ENCODE data around the gene PHLPP2. TPM values are rescaled to one million over a fixed set of nuclear protein-coding genes. Genes with fewer than 3 reads are reported as not detected.

The PHLPP2 gene
- total RNA-seq, 2 donors from 2014 or later = 12.4 to 12.8 TPM

DNA sequence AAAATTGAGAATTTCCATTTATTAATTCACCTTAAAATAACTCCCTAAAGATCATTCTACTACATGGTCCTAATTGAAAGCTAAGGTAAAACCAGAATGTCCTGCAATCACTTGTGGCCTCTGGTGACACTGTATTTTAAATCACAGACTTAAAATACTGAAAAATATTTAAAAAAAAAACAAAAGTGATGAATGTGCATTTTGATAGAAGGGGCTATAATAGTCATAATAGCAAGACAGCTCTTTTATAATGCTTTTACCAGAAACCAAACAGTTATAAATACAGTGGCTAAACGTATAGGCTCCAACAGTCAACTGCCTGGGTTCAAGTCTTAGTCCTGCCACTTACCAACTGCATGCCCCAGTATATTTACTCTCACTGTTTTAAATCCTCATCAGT, 21.2 kb downstream of the PHLPP2 start:
- 96 to 100% methylated on average over 1 of the region's 1 CpG for WGBS, 2 experiments (ENCODE audit: insufficient coverage in 1 of 2, insufficient read length in 1 of 2)
- Histone ChIP-seq H3K9me3 (ENCODE audit: control insufficient read depth, low read length) (no peaks in the 10 kb centered on the region), H3K9ac (ENCODE audit: extremely low read depth, low read length, poor library complexity, severe bottlenecking) (no peak overlapping the region), H3K4me1 (ENCODE audit: control insufficient read depth, insufficient read depth, low read length) (peaks cover 4% of the 10 kb centered on the region), H3K27me3 (ENCODE audit: control insufficient read depth, insufficient read depth, low read length, poor library complexity, severe bottlenecking) (no peaks in the 10 kb centered on the region), H3K27ac (ENCODE audit: low read depth, low read length) (no peak overlapping the region), H3K36me3 (ENCODE audit: control insufficient read depth, insufficient read depth, low read length) (peaks cover 17% of the 10 kb centered on the region), H3K4me3 (ENCODE audit: low read length) (no peak overlapping the region)
- TF ChIP-seq, protein P1, sequence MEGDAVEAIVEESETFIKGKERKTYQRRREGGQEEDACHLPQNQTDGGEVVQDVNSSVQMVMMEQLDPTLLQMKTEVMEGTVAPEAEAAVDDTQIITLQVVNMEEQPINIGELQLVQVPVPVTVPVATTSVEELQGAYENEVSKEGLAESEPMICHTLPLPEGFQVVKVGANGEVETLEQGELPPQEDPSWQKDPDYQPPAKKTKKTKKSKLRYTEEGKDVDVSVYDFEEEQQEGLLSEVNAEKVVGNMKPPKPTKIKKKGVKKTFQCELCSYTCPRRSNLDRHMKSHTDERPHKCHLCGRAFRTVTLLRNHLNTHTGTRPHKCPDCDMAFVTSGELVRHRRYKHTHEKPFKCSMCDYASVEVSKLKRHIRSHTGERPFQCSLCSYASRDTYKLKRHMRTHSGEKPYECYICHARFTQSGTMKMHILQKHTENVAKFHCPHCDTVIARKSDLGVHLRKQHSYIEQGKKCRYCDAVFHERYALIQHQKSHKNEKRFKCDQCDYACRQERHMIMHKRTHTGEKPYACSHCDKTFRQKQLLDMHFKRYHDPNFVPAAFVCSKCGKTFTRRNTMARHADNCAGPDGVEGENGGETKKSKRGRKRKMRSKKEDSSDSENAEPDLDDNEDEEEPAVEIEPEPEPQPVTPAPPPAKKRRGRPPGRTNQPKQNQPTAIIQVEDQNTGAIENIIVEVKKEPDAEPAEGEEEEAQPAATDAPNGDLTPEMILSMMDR (conservative IDR thresholded peaks at IDR 0.05) = no peak
- Mint-ChIP-seq H3K27ac (no peak overlapping the region), H3K9me3 (no peaks in the 10 kb centered on the region), H3K4me3 (no peak overlapping the region), H3K4me1 (peaks cover 43% of the 10 kb centered on the region), H3K27me3 (ENCODE audit: insufficient read depth) (no peaks in the 10 kb centered on the region), H3K36me3 (ENCODE audit: low read depth) (peaks cover 18% of the 10 kb centered on the region)
- DNase-seq = no peak

DNA sequence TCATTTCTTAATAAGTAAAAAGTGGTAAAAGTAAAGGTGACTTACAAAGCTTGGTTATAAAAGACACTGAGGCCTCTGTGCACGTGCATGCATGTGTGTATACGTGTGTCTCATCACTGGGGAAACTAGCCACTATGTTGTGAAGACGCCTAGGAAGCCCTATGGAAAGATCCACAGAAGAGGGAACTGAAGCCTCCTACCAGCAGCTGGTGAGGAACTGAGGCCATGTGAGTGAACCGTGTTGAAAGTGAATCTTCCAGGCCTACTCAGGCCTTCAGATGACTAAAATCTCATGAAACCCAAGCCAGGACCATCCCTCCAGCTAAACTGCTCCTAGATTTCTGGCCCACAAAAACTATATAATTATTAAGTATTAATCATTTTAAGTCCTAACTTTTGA, 23.7 kb downstream of the PHLPP2 start:
- peaks cover 21% of the 10 kb centered on the region for H3K36me3 ChIP-seq (ENCODE audit: control insufficient read depth, insufficient read depth, low read length)
- TF ChIP-seq, protein P1 (conservative IDR thresholded peaks at IDR 0.05) = no peak
- H3K4me3 Mint-ChIP-seq = no peak overlapping the region
- peaks cover 4% of the 10 kb centered on the region for H3K4me1 ChIP-seq (ENCODE audit: control insufficient read depth, insufficient read depth, low read length)
- H3K36me3 Mint-ChIP-seq (ENCODE audit: low read depth) = peaks cover 25% of the 10 kb centered on the region
- H3K27me3 Mint-ChIP-seq (ENCODE audit: insufficient read depth) = no peaks in the 10 kb centered on the region
- WGBS, 2 experiments (ENCODE audit: insufficient coverage in 1 of 2, insufficient read length in 1 of 2) = 94 to 100% methylated on average over 3 to 4 of the region's 4 CpGs
- H3K27me3 ChIP-seq (ENCODE audit: control insufficient read depth, insufficient read depth, low read length, poor library complexity, severe bottlenecking) = no peaks in the 10 kb centered on the region
- H3K9me3 Mint-ChIP-seq = no peaks in the 10 kb centered on the region
- no peak overlapping the region for H3K27ac Mint-ChIP-seq
- H3K27ac ChIP-seq (ENCODE audit: low read depth, low read length) = no peak overlapping the region
- no peaks in the 10 kb centered on the region for H3K9me3 ChIP-seq (ENCODE audit: control insufficient read depth, low read length)
- no peak overlapping the region for H3K4me3 ChIP-seq (ENCODE audit: low read length)
- DNase-seq = no peak
- peaks cover 32% of the 10 kb centered on the region for H3K4me1 Mint-ChIP-seq
- no peak overlapping the region for H3K9ac ChIP-seq (ENCODE audit: extremely low read depth, low read length, poor library complexity, severe bottlenecking)

DNA sequence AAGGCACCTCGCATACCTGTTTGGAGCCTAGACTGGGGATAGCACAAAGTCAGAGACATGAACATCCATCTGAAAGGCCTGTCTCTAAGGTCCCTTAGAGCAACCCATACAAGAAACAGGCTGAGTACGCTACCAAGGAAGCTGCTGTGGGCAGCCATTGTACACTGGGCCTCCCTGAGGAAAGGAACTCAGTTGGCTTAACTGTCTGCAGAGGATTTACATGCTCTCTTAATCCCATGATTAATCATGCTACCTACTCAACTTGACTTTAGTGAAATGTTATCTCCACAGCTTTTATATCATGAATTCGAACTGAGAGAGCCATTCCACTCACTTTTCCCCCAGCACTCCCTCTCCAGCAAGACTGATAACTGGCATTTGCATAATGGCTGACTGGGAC, 26.0 kb downstream of the PHLPP2 start:
- no peak overlapping the region for H3K9ac ChIP-seq (ENCODE audit: extremely low read depth, low read length, poor library complexity, severe bottlenecking)
- H3K27me3 ChIP-seq (ENCODE audit: control insufficient read depth, insufficient read depth, low read length, poor library complexity, severe bottlenecking) = no peaks in the 10 kb centered on the region
- H3K4me3 Mint-ChIP-seq = no peak overlapping the region
- H3K36me3 Mint-ChIP-seq (ENCODE audit: low read depth) = peaks cover 28% of the 10 kb centered on the region
- no peak overlapping the region for H3K27ac ChIP-seq (ENCODE audit: low read depth, low read length)
- DNase-seq = no peak
- TF ChIP-seq, protein P1 (conservative IDR thresholded peaks at IDR 0.05) = no peak
- no peaks in the 10 kb centered on the region for H3K9me3 Mint-ChIP-seq
- no peaks in the 10 kb centered on the region for H3K27me3 Mint-ChIP-seq (ENCODE audit: insufficient read depth)
- H3K4me3 ChIP-seq (ENCODE audit: low read length) = no peak overlapping the region
- WGBS, 2 experiments (ENCODE audit: insufficient coverage in 1 of 2, insufficient read length in 1 of 2) = 94 to 100% methylated on average over 2 to 3 of the region's 3 CpGs
- peaks cover 21% of the 10 kb centered on the region for H3K36me3 ChIP-seq (ENCODE audit: control insufficient read depth, insufficient read depth, low read length)
- peaks cover 26% of the 10 kb centered on the region for H3K4me1 Mint-ChIP-seq
- no peak overlapping the region for H3K27ac Mint-ChIP-seq
- H3K4me1 ChIP-seq (ENCODE audit: control insufficient read depth, insufficient read depth, low read length) = peaks cover 4% of the 10 kb centered on the region
- no peaks in the 10 kb centered on the region for H3K9me3 ChIP-seq (ENCODE audit: control insufficient read depth, low read length)
